ENCODE measurements around the gene LY6G5C.
A peak's percentile ranks its signal among the peaks of the same experiment; 100 is the strongest.

The LY6G5C gene

GRCh38 chr6:31680226-31681134, at the start of gene LY6G5C:
LY6G5C (minus strand) TSS chr6:31681067; CDS start chr6:31680373, 694 bp downstream.
- Histone ChIP-seq H3K27me3 (no peaks in the 10 kb centered on the region), H3K4me2 (peak within 1 kb of the TSS; percentile 90 to 99 (median 96)), H3K9me3 (replicated peaks in 1 of 11) (no peaks in the 10 kb centered on the region), H3K4me1 (peaks cover 35 to 64% (median 57%) of the 10 kb centered on the region in 10 experiments), H4K20me1 (peaks cover 0 to 37% (median 0%) of the 10 kb centered on the region in 11 experiments; a peak in 6 of 22 replicates), H3K9ac (peak within 1 kb of the TSS; percentile 58 to 81 (median 74)), H3K36me3 (peaks cover 19 to 29% (median 24%) of the 10 kb centered on the region in 11 experiments), H3K27ac (peak within 1 kb of the TSS; percentile 47 to 79 (median 70); a peak in 21 of 22 replicates), H3K4me3 (peak within 1 kb of the TSS; percentile 39 to 70 (median 58))
- no peak for TF ChIP-seq Cebpa-rat (IDR thresholded peaks at IDR 0.05)

DNA sequence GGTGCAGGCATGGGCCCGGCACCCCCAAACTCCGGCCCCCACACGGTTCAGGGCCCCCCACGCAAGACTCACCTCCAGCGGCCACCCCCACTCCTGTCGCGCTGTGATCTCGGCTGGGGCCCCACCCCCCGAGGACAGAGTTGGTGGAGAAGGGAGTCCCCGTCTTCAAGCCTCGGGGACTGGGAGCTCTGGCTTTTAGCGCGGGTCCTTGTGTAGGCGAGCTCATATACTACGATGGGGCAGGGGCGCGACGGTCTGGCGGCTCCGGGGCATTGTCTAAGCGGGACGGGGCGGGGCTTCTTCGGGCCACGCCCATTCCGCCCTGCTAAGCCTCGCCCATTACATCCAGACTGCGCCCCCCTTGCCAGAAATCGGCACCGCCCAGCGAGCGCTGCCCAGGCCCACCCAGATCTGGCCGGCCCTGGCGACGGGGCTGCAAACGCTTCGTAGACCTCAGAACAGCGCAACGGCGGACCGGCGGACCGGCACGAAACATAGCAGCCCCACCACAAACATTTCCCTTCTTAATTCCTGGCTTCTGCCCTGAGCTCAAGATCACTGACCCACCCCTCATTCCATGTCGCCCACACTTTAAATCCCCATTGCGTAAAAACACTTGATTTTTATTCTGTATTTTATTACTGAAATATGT, 49.2 kb upstream of the LY6G5C start:
- Histone ChIP-seq H3K9me3 (replicated peaks in 1 of 11) (0 out of 22 replicates have a peak, but pooled peaks cover 0 to 3% (median 0%) of the 10 kb centered on the region in 11 experiments), H3K4me1 (peaks cover 79 to 89% (median 86%) of the 10 kb centered on the region in 10 experiments), H3K27me3 (no peaks in the 10 kb centered on the region), H3K27ac (peak overlapping the region; percentile 79 to 88 (median 84)), H3K9ac (peak overlapping the region; percentile 76 to 91 (median 84)), H3K4me3 (peak overlapping the region; percentile 66 to 92 (median 86)), H3K4me2 (peak overlapping the region; percentile 92 to 100 (median 98)), H4K20me1 (peaks cover 26 to 51% (median 44%) of the 10 kb centered on the region in 11 experiments), H3K36me3 (peaks cover 44 to 69% (median 61%) of the 10 kb centered on the region in 11 experiments)
- TF ChIP-seq Cebpa-rat (IDR thresholded peaks at IDR 0.05): no peak

- peaks cover 43 to 69% (median 62%) of the 10 kb centered on the region in 11 experiments for H3K36me3 ChIP-seq
- 0 out of 22 replicates have a peak, but pooled peaks cover 0 to 3% (median 0%) of the 10 kb centered on the region in 11 experiments for H3K9me3 ChIP-seq (replicated peaks in 1 of 11)
- peak overlapping the region; percentile 66 to 92 (median 86) for H3K4me3 ChIP-seq
- peaks cover 85 to 94% (median 91%) of the 10 kb centered on the region in 10 experiments for H3K4me1 ChIP-seq
- peak overlapping the region; percentile 76 to 91 (median 84) for H3K9ac ChIP-seq
- no peak for TF ChIP-seq Cebpa-rat (IDR thresholded peaks at IDR 0.05)
- peak overlapping the region; percentile 79 to 88 (median 84) for H3K27ac ChIP-seq
- H3K27me3 ChIP-seq: no peaks in the 10 kb centered on the region
- peaks cover 26 to 51% (median 42%) of the 10 kb centered on the region in 11 experiments for H4K20me1 ChIP-seq
- H3K4me2 ChIP-seq: peak overlapping the region; percentile 92 to 100 (median 98)
Measured at GRCh38 chr6:31729515-31729978, 48.7 kb upstream of the LY6G5C start.

DNA sequence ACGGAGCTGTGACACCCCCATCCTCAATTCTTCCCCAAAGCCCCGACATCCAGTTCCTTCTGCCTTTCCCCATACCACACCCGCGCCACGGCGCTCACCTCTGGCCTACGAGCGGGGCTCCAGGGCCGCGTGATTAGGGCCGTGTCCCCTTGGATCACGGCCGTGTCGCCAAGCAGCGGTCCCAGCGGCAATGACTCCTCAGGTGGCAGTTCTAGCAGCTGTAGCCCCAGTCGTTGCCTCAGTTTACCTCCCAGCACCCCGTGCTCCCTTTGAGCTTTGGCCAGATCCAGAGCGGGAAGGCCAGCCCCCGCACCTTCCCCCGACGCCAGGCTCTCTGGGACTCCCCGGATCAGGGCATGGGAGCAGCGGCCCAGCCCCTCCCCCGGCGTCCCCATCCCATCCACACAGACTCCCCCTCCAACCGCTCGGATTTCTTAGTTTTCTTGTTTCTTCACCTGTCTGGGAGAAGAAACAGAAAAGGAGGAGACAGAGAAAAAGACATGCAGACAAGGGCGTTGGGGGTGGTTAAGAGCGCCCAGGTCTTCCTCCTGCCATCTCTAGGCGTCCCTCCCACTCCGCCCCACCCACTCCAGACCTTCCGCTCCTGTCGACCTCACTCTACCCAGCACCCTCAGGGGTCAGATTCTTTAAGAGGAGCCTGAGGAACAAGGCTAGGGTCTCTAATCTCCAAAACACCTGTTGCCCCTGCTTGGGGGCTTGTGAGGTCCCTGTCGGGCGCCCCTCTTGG, 48.1 kb upstream of the LY6G5C start, which contains the start of gene DDAH2:
Gene DDAH2 (minus strand): TSS at position 533 of the 748 bp plus-strand sequence. CDS start 138 bp downstream, at position 395.
- H3K9ac ChIP-seq: peak within 1 kb of the TSS; percentile 76 to 91 (median 84)
- peaks cover 37 to 67% (median 58%) of the 10 kb centered on the region in 11 experiments for H3K36me3 ChIP-seq

DNA sequence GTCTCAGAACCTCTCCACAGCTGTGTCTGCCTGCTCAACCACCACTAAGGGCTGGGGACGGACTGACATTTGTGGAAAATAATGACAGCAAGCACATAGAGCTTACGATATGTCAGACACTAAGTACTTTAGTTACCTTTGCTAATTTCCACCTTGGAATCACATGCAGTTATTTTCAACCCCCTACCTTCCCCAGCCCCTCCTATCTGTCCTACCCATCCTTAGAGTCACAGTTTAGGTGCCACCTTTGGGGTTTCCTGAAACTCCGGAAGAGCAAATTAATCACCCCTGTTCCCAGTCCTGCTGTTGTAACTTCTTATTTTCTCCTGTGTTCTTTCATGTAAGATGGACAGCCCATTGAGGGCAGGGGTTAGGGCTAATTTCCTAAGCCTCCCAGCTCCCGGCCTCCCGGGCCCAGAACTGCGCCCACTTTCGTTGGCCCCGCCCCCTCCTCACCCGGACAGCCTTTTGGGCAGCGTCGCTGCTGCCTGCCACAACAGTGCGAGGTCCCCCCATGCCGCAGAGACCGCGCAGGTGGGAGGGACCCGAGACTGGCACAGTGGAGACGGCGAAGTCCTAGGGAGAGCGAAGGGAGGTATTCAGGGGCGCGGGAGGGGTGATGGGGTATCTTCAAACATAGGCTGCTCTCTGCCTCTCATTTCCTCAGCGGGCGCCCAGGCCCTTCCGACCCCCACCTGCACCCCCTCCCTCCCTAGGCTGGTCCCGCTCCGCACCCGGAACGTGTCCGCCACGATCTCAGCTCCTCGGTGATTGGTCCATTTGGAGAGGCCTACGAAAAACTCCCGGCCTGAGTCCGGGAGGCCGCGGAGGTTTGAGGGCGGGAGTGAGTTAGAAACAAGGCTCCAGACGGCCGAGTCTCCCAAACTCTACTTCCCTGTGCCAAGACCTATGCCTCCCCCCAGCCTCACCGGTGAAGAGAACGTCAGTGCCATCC, 47.1 kb upstream of the LY6G5C start:
- Histone ChIP-seq H3K9me3 (replicated peaks in 1 of 11) (0 out of 22 replicates have a peak, but pooled peaks cover 0 to 3% (median 0%) of the 10 kb centered on the region in 11 experiments), H3K4me1 (peaks cover 85 to 94% (median 90%) of the 10 kb centered on the region in 10 experiments), H3K4me3 (peak overlapping the region; percentile 66 to 92 (median 86)), H3K27ac (peak overlapping the region; percentile 79 to 88 (median 84)), H3K9ac (peak overlapping the region; percentile 76 to 91 (median 84)), H3K27me3 (no peaks in the 10 kb centered on the region), H4K20me1 (peaks cover 11 to 37% (median 27%) of the 10 kb centered on the region in 11 experiments; a peak in 20 of 22 replicates), H3K36me3 (peaks cover 28 to 57% (median 48%) of the 10 kb centered on the region in 11 experiments), H3K4me2 (peak overlapping the region; percentile 92 to 100 (median 98))
- 0 out of 22 replicates have a peak, but pooled peaks of 1 of the 11 experiments have one; percentile 12 for TF ChIP-seq Cebpa-rat (IDR thresholded peaks at IDR 0.05)

More for the DNA sequence above, 48.1 kb upstream of the LY6G5C start, which contains the start of gene DDAH2:
- H4K20me1 ChIP-seq: peaks cover 20 to 46% (median 36%) of the 10 kb centered on the region in 11 experiments
- peak within 1 kb of the TSS; percentile 79 to 88 (median 84) for H3K27ac ChIP-seq
- H3K4me1 ChIP-seq: peaks cover 86 to 94% (median 91%) of the 10 kb centered on the region in 10 experiments
- no peaks in the 10 kb centered on the region for H3K27me3 ChIP-seq
- H3K9me3 ChIP-seq (replicated peaks in 1 of 11): 0 out of 22 replicates have a peak, but pooled peaks cover 0 to 3% (median 0%) of the 10 kb centered on the region in 11 experiments
- peak within 1 kb of the TSS; percentile 92 to 100 (median 98) for H3K4me2 ChIP-seq
- no peak for TF ChIP-seq Cebpa-rat (IDR thresholded peaks at IDR 0.05)
- peak within 1 kb of the TSS; percentile 66 to 92 (median 86) for H3K4me3 ChIP-seq

DNA sequence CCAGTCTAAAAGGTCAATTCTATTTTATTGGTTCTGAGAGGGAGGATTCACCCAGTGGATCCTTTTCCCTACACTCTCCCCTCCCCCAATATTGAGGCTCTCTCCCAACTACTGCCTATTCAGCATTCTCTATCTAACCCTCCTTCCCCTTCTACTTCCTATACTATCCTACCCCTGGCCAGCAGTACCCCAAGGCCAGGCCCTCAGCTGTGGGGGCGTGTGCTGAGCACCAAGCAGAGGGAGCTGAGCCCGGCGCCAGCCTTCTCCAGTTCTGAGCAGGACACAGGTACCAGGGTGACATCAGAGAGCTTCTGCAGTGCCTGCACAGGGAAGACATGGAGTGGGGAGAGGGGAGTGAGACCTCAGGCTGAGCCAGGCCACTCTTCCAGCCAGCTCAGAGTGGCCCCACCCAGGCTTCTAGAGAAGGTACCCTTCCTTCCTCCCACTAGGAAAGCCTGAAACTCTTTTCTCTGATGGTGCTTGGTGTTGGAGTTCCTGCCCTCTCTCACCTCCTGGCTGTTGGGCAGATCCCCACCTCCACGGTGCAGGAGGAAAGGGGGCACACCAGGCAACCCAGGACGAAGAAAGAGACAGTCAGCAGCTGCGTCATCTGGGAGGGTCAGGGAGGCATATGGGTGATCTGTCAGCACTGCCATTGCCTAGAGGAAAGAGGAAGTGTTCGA, 46.3 kb upstream of the LY6G5C start:
- Histone ChIP-seq H3K4me1 (peaks cover 77 to 94% (median 90%) of the 10 kb centered on the region in 10 experiments), H3K36me3 (peaks cover 20 to 49% (median 40%) of the 10 kb centered on the region in 11 experiments), H4K20me1 (peaks cover 5 to 32% (median 20%) of the 10 kb centered on the region in 11 experiments; a peak in 20 of 22 replicates), H3K4me3 (peak overlapping the region in 9 of 10 experiments; percentile 21 to 92 (median 49); a peak in 11 of 20 replicates), H3K27ac (peak overlapping the region; percentile 79 to 88 (median 84)), H3K9me3 (replicated peaks in 1 of 11) (0 out of 22 replicates have a peak, but pooled peaks cover 0 to 3% (median 0%) of the 10 kb centered on the region in 11 experiments), H3K27me3 (no peaks in the 10 kb centered on the region), H3K4me2 (peak overlapping the region; percentile 92 to 100 (median 98)), H3K9ac (peak overlapping the region; percentile 42 to 91 (median 82))
- no peak for TF ChIP-seq Cebpa-rat (IDR thresholded peaks at IDR 0.05)

Measured in BLaER1 treated with 17β-estradiol and CSF1 and Interleukin-3, amounts not matched to agents 10 nM and 100 nM (cell line).